GM19193 (cell line): ENCODE data around the gene PLA2G2C.

Source experiments
- POLR2A ChIP-seq: IDR thresholded peaks from 4 replicates; pipeline ENCODE4 v1.6.1; 2011; ENCODE audit not compliant: insufficient read depth, insufficient read length; ENCODE audit errors: extremely low read depth

Gene PLA2G2C, protein sequence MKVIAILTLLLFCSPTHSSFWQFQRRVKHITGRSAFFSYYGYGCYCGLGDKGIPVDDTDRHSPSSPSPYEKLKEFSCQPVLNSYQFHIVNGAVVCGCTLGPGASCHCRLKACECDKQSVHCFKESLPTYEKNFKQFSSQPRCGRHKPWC

DNA sequence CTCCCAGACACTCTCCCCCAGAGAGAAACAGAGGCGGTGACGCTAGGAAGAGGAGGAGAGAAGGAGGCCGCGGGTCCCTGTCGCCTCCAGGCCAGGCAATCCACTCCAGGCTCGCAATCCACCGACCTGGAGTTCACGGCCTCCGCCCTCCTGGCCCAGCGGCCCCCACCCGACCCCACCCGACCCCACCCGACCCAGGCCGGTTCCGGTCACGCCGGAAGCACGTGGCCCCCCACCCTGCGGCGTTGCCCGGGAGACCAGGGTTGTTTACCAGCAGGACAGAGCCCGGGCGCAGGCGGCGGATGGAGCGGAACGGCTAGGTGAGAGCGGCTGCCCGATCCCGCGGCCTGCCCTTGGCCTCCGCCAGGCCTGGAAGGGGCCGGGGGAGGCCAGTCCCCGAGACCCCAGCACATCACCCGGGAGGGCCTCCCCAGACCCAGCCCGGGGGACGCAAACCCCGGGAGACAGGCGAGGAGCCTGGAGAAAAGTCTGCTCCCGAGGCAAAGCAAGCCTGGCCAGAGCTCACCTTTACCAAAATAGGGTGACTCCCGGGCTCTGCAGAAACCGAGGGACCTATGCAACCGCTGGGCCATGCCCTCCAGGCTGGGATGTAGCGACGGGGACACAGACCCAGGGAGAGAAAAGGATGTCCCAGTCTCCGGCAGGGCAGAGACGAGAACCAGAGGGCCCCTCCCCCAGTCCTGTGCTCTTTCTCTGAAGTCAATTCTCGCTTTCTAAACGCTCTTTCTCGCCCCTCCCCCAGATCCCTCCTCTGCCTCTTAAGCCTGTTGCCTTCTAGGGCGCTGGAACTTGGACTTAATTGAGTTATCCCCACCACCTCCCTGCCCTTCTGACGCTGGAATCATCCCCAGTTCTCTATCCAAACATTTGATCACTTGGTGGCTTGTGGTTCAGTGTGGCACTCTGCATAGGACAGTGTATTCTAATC is at the start of gene PLA2G2C, which contains the start of gene UBXN10:
PLA2G2C (minus strand) TSS at position 685 of the 949 bp plus-strand sequence. CDS start 9,155 bp downstream, outside the sequence.
UBXN10 (plus strand) TSS at position 263 of the 949 bp plus-strand sequence. CDS start 4,466 bp downstream, outside the sequence.
- no peak for TF ChIP-seq POLR2A

GRCh38 chr1:20234788-20235535 is 48.6 kb upstream of the PLA2G2C start:
- no peak for TF ChIP-seq POLR2A

GRCh38 chr1:20233866-20234265 is 47.5 kb upstream of the PLA2G2C start:
- no peak for TF ChIP-seq POLR2A

GRCh38 chr1:20233394-20233793 is 47.1 kb upstream of the PLA2G2C start:
- TF ChIP-seq POLR2A: no peak

DNA sequence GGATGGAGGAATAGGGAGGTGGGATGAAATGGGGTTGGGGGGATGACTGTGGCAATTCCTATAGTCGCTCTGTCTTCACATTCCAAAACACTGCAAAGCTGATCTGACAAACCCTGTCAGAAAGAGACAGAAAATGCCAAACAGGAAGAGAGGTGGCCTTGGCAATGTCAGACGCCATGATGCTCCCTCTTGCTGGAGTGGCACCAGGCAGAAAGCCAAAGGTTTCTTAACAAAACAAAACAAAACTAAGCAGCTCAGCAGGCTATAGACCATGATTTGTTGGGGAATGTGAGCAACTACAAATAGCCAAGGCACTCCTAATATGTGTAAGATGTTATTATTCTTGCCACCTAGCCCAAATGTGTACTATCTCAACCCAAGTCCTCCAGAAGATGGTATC is 42.9 kb upstream of the PLA2G2C start:
- no peak for TF ChIP-seq POLR2A

- TF ChIP-seq POLR2A: no peak
Observed at GRCh38 chr1:20228314-20228825, 42.1 kb upstream of the PLA2G2C start.

GRCh38 chr1:20227704-20228103 is 41.4 kb upstream of the PLA2G2C start:
- no peak for TF ChIP-seq POLR2A

GRCh38 chr1:20224546-20224945 is 38.2 kb upstream of the PLA2G2C start:
- no peak for TF ChIP-seq POLR2A

DNA sequence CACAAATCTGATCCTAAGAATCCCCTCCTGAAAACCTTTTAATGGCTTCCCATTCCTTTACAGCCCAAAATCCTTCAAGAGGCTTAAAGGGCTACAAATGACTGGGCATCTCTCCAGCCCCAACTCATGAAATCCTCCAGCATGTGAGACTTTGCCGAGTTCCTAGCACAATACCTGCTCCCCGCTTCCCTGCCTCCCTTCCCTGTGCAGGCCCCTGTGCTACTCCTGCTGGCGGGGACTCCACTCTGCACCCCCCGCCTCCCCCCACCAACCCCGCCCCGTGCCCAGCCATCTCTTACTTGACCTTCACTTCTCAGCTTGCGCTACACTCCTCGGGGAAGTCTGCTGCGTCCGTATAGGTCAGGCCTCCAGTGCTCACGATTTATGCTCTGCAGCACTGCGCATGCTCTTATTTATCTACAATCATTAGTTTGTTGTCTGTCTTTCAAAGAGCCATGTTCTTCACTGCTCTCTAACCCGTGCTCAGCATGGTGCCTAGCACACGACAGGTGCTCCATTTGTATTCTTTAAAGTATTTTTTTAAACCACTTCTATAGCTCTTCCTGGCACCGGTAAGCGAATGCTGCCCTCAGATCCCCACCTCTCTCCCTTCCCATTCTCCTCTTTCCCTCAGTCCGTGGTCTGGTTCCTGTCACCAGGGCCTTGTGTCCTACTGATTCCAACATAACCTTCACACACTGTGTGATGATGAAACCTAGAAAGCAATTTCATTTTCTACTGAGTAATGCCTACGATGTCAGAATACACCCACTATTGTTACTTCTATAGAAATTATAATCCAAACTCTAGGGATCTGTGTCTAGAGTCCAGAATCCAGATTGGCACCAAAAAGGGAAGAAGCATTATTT is 37.5 kb upstream of the PLA2G2C start:
- TF ChIP-seq POLR2A: no peak

- no peak for TF ChIP-seq POLR2A
Observed at GRCh38 chr1:20223106-20223505, 36.8 kb upstream of the PLA2G2C start.

- no peak for TF ChIP-seq POLR2A
Observed at GRCh38 chr1:20220036-20220435, 33.7 kb upstream of the PLA2G2C start.

DNA sequence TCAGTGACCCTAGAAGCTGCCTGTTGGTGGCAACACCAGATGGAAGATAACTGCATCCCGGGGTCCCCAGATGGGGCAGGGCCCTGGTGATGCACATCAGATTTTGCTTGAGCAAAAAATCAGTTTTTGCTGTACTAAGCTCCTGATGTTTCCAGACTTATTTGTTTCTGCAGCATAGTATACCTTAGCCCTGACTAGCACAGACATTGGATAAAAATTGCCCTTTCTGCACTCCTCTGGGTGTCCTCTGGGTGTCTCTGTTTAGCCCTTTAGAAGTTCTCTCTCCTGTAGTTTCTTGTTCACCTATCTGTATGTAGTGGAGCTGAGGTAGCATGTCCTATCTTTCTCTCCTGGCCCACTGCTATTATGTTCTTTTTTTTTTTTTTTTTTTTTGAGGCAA is 30.3 kb upstream of the PLA2G2C start:
- no peak for TF ChIP-seq POLR2A

DNA sequence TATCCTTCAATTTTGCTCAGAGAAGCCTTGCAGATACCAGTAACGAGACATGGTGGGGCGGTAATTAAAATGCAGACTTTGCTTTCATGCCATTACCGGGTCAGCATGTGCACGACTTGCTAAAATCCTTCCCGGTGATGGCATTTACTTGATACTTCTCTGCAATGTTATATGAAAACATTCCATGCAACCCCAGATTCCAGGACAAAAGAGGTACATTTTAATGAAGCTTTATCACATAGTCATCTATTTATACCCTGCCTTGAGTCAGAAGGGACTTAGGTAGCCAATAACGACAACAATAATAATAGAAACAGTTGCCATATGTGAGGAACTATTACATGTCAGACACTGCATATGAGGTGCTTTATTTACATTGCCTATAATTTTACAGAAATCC is 29.4 kb upstream of the PLA2G2C start:
- no peak for TF ChIP-seq POLR2A
